HepG2 (cell line): Measurements from ENCODE around the gene VEGFA. TPM values are rescaled to one million over a fixed set of nuclear protein-coding genes. Genes with fewer than 3 reads are reported as not detected.

Source experiments
- ATAD3A ChIP-seq: sonication (generic); formaldehyde crosslinking; IDR thresholded peaks from 2 replicates; pipeline ENCODE4 v1.4.0; 2020; ENCODE audit warnings: missing genetic modification reagents
- HNF1B ChIP-seq: sonication (generic); formaldehyde crosslinking; IDR thresholded peaks from 2 replicates; pipeline ENCODE4 v1.5.1; 2020; ENCODE audit warnings: mild to moderate bottlenecking, moderate library complexity, missing genetic modification reagents
- HNRNPK ChIP-seq: fragments of 200-400 bp; formaldehyde crosslinking; IDR thresholded peaks from 2 replicates; pipeline ENCODE4 v1.6.1; 2018; ENCODE audit warnings: low read length, low read depth, moderate library complexity, mild to moderate bottlenecking; ENCODE audit not compliant: poor library complexity, severe bottlenecking
- IRX3 ChIP-seq: sonication (generic); formaldehyde crosslinking; IDR thresholded peaks from 2 replicates; pipeline ENCODE4 v1.8.1; 2023; ENCODE audit warnings: mild to moderate bottlenecking, low read depth, missing genetic modification reagents, borderline replicate concordance
- MXI1 ChIP-seq: IDR thresholded peaks from 3 replicates; pipeline ENCODE4 v1.6.1; 2012; ENCODE audit warnings: low read depth, low read length, inconsistent platforms, borderline replicate concordance
- NFATC3 ChIP-seq: sonication (generic); formaldehyde crosslinking; IDR thresholded peaks from 2 replicates; pipeline ENCODE4 v1.5.1; 2020; ENCODE audit warnings: mild to moderate bottlenecking, missing genetic modification reagents
- NFYC ChIP-seq: IDR thresholded peaks from 2 replicates; pipeline ENCODE4 v1.6.1; 2016; ENCODE audit warnings: missing genetic modification reagents, missing compliant biosample characterization
- SAP130 ChIP-seq: IDR thresholded peaks from 2 replicates; pipeline ENCODE4 v1.6.1; 2016; ENCODE audit warnings: low read depth
- SMC3 ChIP-seq: IDR thresholded peaks from 2 replicates; pipeline ENCODE4 v1.6.1; 2011; ENCODE audit warnings: low read length, improper control_type of control experiment
- SP140L ChIP-seq: sonication (generic); formaldehyde crosslinking; IDR thresholded peaks from 2 replicates; pipeline ENCODE4 v1.4.0; 2020; ENCODE audit warnings: missing genetic modification reagents, borderline replicate concordance
- SP4 ChIP-seq: sonication (generic); formaldehyde crosslinking; IDR thresholded peaks from 2 replicates; pipeline ENCODE4 v1.8.1; 2023; ENCODE audit warnings: mild to moderate bottlenecking, missing genetic modification reagents
- TAF15 ChIP-seq: fragments of 200-400 bp; formaldehyde crosslinking; IDR thresholded peaks from one replicate; pipeline ENCODE4 v1.6.1; 2018; ENCODE audit warnings: mild to moderate bottlenecking, low read depth, low read length; ENCODE audit not compliant: poor library complexity, severe bottlenecking
- TIGD3 ChIP-seq: sonication (generic); formaldehyde crosslinking; IDR thresholded peaks from 2 replicates; pipeline ENCODE4 v1.5.1; 2020; ENCODE audit warnings: mild to moderate bottlenecking, missing genetic modification reagents, borderline replicate concordance
- ZNF205 ChIP-seq: IDR thresholded peaks from 2 replicates; pipeline ENCODE4 v1.6.1; 2018; ENCODE audit warnings: missing biosample characterization, missing genetic modification reagents
- ZNF234 ChIP-seq: sonication (generic); formaldehyde crosslinking; conservative IDR thresholded peaks from 2 replicates; pipeline ENCODE4 v1.5.1; 2020; ENCODE audit warnings: mild to moderate bottlenecking, missing genetic modification reagents
- ZNF501 ChIP-seq: sonication (generic); formaldehyde crosslinking; IDR thresholded peaks from 2 replicates; pipeline ENCODE4 v1.5.1; 2020; ENCODE audit warnings: mild to moderate bottlenecking, moderate library complexity, missing genetic modification reagents
- ZNF549 ChIP-seq: sonication (generic); formaldehyde crosslinking; IDR thresholded peaks from 2 replicates; pipeline ENCODE4 v1.5.0; 2020; ENCODE audit warnings: missing genetic modification reagents
- ZNF644 ChIP-seq: IDR thresholded peaks from 2 replicates; pipeline ENCODE4 v1.6.1; 2016; ENCODE audit warnings: low read depth
- ZNF749 ChIP-seq: sonication (generic); formaldehyde crosslinking; IDR thresholded peaks from 2 replicates; pipeline ENCODE4 v1.8.0; 2022; ENCODE audit warnings: mild to moderate bottlenecking, missing genetic modification reagents, moderate library complexity, borderline replicate concordance
- ZNF777 ChIP-seq: sonication (generic); formaldehyde crosslinking; IDR thresholded peaks from 2 replicates; pipeline ENCODE4 v1.4.0; 2020; ENCODE audit warnings: missing genetic modification reagents
- polyA plus RNA-seq, 8 experiments: library from polyadenylated mRNA; depleted of rRNA in 3 of 8; stranded (reverse) in 7 of 8; unstranded in 1 of 8; fragments of >200 nt; fragmentation: Illumina TruSeq in 4 of 8; extraction: Trizol in 4 of 8; gene quantifications; 2 replicates each; pipeline versions ENCODE4 v1.2.1 to v1.2.3, GENCODE V29; 2011 to 2016; ENCODE audit warnings: low read depth in 4 of 8, missing spikeins in 1 of 8, mixed read lengths in 1 of 8; ENCODE audit not compliant: insufficient read depth in 1 of 8
- total RNA-seq, 5 experiments: library from RNA; depleted of rRNA; stranded (reverse); fragments of >200 nt; fragmentation: Illumina TruSeq; extraction: Trizol; gene quantifications; 2 replicates each; pipeline ENCODE4 v1.2.3, GENCODE V29; 2016; ENCODE audit warnings: low read depth in 1 of 5
- TF ChIP-seq, protein P1 (sequence below): IDR thresholded peaks from 2 replicates; pipeline ENCODE4 v1.6.1; 2016; ENCODE audit warnings: mild to moderate bottlenecking, missing biosample characterization, missing genetic modification reagents
- TF ChIP-seq, protein P2 (sequence below): IDR thresholded peaks from 2 replicates; pipeline ENCODE4 v1.6.1; 2016; ENCODE audit warnings: low read depth, borderline replicate concordance
- TF ChIP-seq, protein P3 (sequence below): sonication (generic); formaldehyde crosslinking; IDR thresholded peaks from 2 replicates; pipeline ENCODE4 v1.4.0; 2020; ENCODE audit warnings: missing genetic modification reagents, borderline replicate concordance

The VEGFA gene
- total and polyA plus RNA-seq, 2 of the 13 experiments (the other 11 are each of a cell fraction or from before 2014, with no cell fraction given) = 68.1 to 629 TPM

DNA sequence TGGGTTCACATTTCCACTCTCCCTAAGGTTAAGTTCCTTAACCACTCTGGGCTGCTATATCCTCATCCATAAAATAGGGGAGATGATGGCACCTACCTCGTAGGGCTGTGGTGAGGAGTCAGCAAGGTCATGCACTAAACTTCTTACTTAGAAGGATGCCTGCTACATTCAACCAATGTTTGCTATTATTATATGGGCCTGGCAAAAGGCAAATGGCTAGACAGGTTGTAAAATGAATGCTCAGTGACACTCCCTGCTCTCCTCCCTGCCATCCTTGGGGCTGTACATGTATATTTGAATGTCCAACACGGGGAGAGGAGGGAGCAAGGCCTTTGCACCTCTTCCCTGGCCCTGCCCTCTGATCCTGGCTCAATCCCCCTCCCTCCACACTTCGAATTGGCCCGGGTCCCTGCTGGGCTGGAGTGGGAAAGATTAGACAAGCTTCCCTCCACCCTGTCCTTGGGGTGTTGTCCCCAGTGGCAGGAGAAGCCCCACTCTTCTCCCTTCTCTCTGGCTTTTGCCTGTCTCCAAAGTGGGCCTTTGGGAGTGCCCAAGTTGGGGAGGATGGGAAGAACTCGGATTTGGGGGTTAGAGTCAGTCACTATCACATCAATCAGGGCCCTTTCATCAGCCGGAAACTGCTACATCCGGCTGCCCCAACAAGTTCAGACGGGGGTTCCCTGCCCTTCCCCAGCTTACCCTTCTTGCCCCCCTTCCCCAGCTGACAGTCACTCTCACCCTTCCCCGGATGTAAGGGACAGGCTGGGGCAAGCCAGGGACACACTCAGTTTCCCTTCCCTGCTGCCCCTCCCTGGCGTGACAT, 36.3 kb upstream of the VEGFA start (continued):
- TF ChIP-seq SMC3 (no peak), ZNF549 (CRISPR knock-in tag) (no peak), TAF15 (no peak), MXI1 (no peak), ZNF205 (CRISPR knock-in tag) (no peak), HNRNPK (no peak), ATAD3A (CRISPR knock-in tag) (no peak), IRX3 (CRISPR knock-in tag) (no peak), NFYC (CRISPR knock-in tag) (no peak), SP4 (no peak), ZNF234 (CRISPR knock-in tag) (0 out of 2 replicates have a peak, but pooled peaks have one; percentile 53), NFATC3 (no peak), ZNF644 (CRISPR knock-in tag) (0 out of 2 replicates have a peak, but pooled peaks have one; percentile 13), HNF1B (CRISPR knock-in tag) (peak; percentile 58; the same call in 1 of the 2 replicates), TIGD3 (CRISPR knock-in tag) (no peak), SP140L (no peak), ZNF777 (CRISPR knock-in tag) (no peak), ZNF501 (no peak), ZNF749 (CRISPR knock-in tag) (no peak), SAP130 (CRISPR knock-in tag) (no peak)
- TF ChIP-seq, protein P1, sequence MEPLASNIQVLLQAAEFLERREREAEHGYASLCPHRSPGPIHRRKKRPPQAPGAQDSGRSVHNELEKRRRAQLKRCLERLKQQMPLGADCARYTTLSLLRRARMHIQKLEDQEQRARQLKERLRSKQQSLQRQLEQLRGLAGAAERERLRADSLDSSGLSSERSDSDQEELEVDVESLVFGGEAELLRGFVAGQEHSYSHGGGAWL (CRISPR knock-in tag) = 0 out of 2 replicates have a peak, but pooled peaks have one; percentile 53
- TF ChIP-seq, protein P2, sequence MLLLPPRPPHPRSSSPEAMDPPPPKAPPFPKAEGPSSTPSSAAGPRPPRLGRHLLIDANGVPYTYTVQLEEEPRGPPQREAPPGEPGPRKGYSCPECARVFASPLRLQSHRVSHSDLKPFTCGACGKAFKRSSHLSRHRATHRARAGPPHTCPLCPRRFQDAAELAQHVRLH (CRISPR knock-in tag) = no peak
- TF ChIP-seq, protein P3, sequence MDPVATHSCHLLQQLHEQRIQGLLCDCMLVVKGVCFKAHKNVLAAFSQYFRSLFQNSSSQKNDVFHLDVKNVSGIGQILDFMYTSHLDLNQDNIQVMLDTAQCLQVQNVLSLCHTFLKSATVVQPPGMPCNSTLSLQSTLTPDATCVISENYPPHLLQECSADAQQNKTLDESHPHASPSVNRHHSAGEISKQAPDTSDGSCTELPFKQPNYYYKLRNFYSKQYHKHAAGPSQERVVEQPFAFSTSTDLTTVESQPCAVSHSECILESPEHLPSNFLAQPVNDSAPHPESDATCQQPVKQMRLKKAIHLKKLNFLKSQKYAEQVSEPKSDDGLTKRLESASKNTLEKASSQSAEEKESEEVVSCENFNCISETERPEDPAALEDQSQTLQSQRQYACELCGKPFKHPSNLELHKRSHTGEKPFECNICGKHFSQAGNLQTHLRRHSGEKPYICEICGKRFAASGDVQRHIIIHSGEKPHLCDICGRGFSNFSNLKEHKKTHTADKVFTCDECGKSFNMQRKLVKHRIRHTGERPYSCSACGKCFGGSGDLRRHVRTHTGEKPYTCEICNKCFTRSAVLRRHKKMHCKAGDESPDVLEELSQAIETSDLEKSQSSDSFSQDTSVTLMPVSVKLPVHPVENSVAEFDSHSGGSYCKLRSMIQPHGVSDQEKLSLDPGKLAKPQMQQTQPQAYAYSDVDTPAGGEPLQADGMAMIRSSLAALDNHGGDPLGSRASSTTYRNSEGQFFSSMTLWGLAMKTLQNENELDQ (CRISPR knock-in tag) = no peak
